ENCODE results near the gene BYSL.

Gene BYSL

DNA sequence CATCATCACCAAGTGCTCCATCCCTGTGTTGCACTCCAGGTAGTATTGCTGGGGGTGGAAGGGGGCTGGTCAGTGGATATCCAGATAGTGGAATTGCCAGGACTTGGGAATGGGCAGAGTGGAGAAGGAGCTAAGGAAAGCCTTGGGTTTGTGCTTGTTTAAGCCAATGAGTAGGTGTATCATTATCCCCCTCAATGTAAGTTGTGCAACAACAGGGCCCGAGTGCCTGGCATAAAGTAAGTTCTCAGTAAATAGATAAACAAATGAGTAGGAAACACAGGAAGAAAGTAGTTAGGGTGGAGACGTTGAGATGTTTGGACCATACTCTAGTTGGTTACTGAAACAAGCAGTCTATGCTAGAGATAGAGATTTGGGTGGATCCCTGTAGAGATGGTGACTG is 10.5 kb downstream of the BYSL start:
- Histone ChIP-seq H3K27ac (ENCODE audit: low read length) (no peak overlapping the region), H2AFZ (ENCODE audit: low read depth, low read length) (no peak overlapping the region), H3K27me3 (ENCODE audit: low read depth, low read length) (no peaks in the 10 kb centered on the region), H3K79me2 (ENCODE audit: low read length) (peaks cover 24% of the 10 kb centered on the region), H4K20me1 (ENCODE audit: insufficient read depth, low read length) (peaks cover 17% of the 10 kb centered on the region), H3K36me3 (replicated peaks; ENCODE audit: low read depth, low read length) (peaks cover 76% of the 10 kb centered on the region), H3K4me3 (ENCODE audit: low read length) (no peak overlapping the region), H3K4me1 (ENCODE audit: low read length) (peaks cover 6% of the 10 kb centered on the region; the same call in 1 of the 2 replicates), H3K9me3 (ENCODE audit: insufficient read depth, low read length) (no peaks in the 10 kb centered on the region), H3K9ac (ENCODE audit: low read length) (no peak overlapping the region), H3K4me2 (ENCODE audit: low read length) (no peak overlapping the region)
- TF ChIP-seq EZH2phosphoT487 (IDR thresholded peaks at IDR 0.05; ENCODE audit: low read depth): no peak
- TF ChIP-seq, protein P1, sequence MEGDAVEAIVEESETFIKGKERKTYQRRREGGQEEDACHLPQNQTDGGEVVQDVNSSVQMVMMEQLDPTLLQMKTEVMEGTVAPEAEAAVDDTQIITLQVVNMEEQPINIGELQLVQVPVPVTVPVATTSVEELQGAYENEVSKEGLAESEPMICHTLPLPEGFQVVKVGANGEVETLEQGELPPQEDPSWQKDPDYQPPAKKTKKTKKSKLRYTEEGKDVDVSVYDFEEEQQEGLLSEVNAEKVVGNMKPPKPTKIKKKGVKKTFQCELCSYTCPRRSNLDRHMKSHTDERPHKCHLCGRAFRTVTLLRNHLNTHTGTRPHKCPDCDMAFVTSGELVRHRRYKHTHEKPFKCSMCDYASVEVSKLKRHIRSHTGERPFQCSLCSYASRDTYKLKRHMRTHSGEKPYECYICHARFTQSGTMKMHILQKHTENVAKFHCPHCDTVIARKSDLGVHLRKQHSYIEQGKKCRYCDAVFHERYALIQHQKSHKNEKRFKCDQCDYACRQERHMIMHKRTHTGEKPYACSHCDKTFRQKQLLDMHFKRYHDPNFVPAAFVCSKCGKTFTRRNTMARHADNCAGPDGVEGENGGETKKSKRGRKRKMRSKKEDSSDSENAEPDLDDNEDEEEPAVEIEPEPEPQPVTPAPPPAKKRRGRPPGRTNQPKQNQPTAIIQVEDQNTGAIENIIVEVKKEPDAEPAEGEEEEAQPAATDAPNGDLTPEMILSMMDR (IDR thresholded peaks at IDR 0.05; ENCODE audit: low read depth, low read length): no peak

DNA sequence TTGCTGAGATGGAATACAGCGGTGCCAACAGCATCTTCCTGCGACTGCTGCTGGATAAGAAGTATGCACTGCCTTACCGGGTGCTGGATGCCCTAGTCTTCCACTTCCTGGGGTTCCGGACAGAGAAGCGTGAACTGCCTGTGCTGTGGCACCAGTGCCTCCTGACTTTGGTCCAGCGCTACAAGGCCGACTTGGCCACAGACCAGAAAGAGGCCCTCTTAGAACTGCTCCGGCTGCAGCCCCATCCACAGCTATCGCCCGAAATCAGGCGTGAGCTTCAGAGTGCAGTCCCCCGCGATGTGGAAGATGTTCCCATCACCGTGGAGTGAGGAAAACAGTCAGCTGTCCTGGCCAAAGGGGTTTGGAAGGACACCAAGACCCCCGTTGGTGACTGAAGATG is 11.1 kb downstream of the BYSL start:
- no peaks in the 10 kb centered on the region for H3K27me3 ChIP-seq (ENCODE audit: low read depth, low read length)
- H3K9me3 ChIP-seq (ENCODE audit: insufficient read depth, low read length): no peaks in the 10 kb centered on the region
- H3K4me2 ChIP-seq (ENCODE audit: low read length): no peak overlapping the region
- TF ChIP-seq EZH2phosphoT487 (IDR thresholded peaks at IDR 0.05; ENCODE audit: low read depth): no peak
- TF ChIP-seq, protein P1 (IDR thresholded peaks at IDR 0.05; ENCODE audit: low read depth, low read length): no peak
- H4K20me1 ChIP-seq (ENCODE audit: insufficient read depth, low read length): peaks cover 15% of the 10 kb centered on the region
- H3K4me1 ChIP-seq (ENCODE audit: low read length): peaks cover 6% of the 10 kb centered on the region; the same call in 1 of the 2 replicates
- H3K4me3 ChIP-seq (ENCODE audit: low read length): no peak overlapping the region
- no peak overlapping the region for H3K9ac ChIP-seq (ENCODE audit: low read length)
- no peak overlapping the region for H3K27ac ChIP-seq (ENCODE audit: low read length)
- no peak overlapping the region for H2AFZ ChIP-seq (ENCODE audit: low read depth, low read length)
- H3K36me3 ChIP-seq (replicated peaks; ENCODE audit: low read depth, low read length): peaks cover 72% of the 10 kb centered on the region
- peaks cover 18% of the 10 kb centered on the region for H3K79me2 ChIP-seq (ENCODE audit: low read length)

GRCh38 chr6:41934278-41935192 is 13.2 kb downstream of the BYSL start:
- H3K9me3 ChIP-seq (ENCODE audit: insufficient read depth, low read length): no peaks in the 10 kb centered on the region
- no peak for TF ChIP-seq EZH2phosphoT487 (IDR thresholded peaks at IDR 0.05; ENCODE audit: low read depth)
- TF ChIP-seq, protein P1 (IDR thresholded peaks at IDR 0.05; ENCODE audit: low read depth, low read length): no peak
- peaks cover 6% of the 10 kb centered on the region; the same call in 1 of the 2 replicates for H3K4me1 ChIP-seq (ENCODE audit: low read length)
- H3K36me3 ChIP-seq (replicated peaks; ENCODE audit: low read depth, low read length): peaks cover 57% of the 10 kb centered on the region
- peaks cover 6% of the 10 kb centered on the region; the same call in 1 of the 2 replicates for H3K79me2 ChIP-seq (ENCODE audit: low read length)
- H3K9ac ChIP-seq (ENCODE audit: low read length): no peak overlapping the region
- no peak overlapping the region for H2AFZ ChIP-seq (ENCODE audit: low read depth, low read length)
- H3K27ac ChIP-seq (ENCODE audit: low read length): no peak overlapping the region
- no peak overlapping the region for H3K4me3 ChIP-seq (ENCODE audit: low read length)
- H4K20me1 ChIP-seq (ENCODE audit: insufficient read depth, low read length): peaks cover 15% of the 10 kb centered on the region
- H3K27me3 ChIP-seq (ENCODE audit: low read depth, low read length): no peaks in the 10 kb centered on the region
- H3K4me2 ChIP-seq (ENCODE audit: low read length): no peak overlapping the region

GRCh38 chr6:41935193-41935574 is 13.9 kb downstream of the BYSL start:
- no peak for TF ChIP-seq EZH2phosphoT487 (IDR thresholded peaks at IDR 0.05; ENCODE audit: low read depth)
- TF ChIP-seq, protein P1 (IDR thresholded peaks at IDR 0.05; ENCODE audit: low read depth, low read length): no peak
- peaks cover 51% of the 10 kb centered on the region for H3K36me3 ChIP-seq (replicated peaks; ENCODE audit: low read depth, low read length)
- no peaks in the 10 kb centered on the region for H3K9me3 ChIP-seq (ENCODE audit: insufficient read depth, low read length)
- no peak overlapping the region for H3K9ac ChIP-seq (ENCODE audit: low read length)
- no peak overlapping the region for H3K4me3 ChIP-seq (ENCODE audit: low read length)
- no peak overlapping the region for H3K27ac ChIP-seq (ENCODE audit: low read length)
- peaks cover 10% of the 10 kb centered on the region; the same call in 1 of the 2 replicates for H3K79me2 ChIP-seq (ENCODE audit: low read length)
- no peak overlapping the region for H3K4me2 ChIP-seq (ENCODE audit: low read length)
- H2AFZ ChIP-seq (ENCODE audit: low read depth, low read length): no peak overlapping the region
- H3K27me3 ChIP-seq (ENCODE audit: low read depth, low read length): no peaks in the 10 kb centered on the region
- H3K4me1 ChIP-seq (ENCODE audit: low read length): peaks cover 8% of the 10 kb centered on the region
- H4K20me1 ChIP-seq (ENCODE audit: insufficient read depth, low read length): peaks cover 10% of the 10 kb centered on the region
